Breast epithelium (tissue), 3 donors: ENCODE results near the gene GPR176.

Experiments
- CTCF ChIP-seq, 3 donors: fragments of 450-650 bp; IDR thresholded peaks; one replicate each; pipeline ENCODE4 v1.5.1; 2016 to 2017; ENCODE audit warnings: antibody characterized with exemption in 3 of 3, mild to moderate bottlenecking in 3 of 3, moderate library complexity in 3 of 3
- POLR2A ChIP-seq: fragments of 450-650 bp; IDR thresholded peaks from one replicate; pipeline ENCODE4 v1.6.1; 2016; ENCODE audit warnings: antibody characterized with exemption, mild to moderate bottlenecking, moderate library complexity
- POLR2AphosphoS5 ChIP-seq, 3 donors: sonication (generic); formaldehyde crosslinking; IDR thresholded peaks; one replicate each; pipeline ENCODE4 v1.6.1; 2017; ENCODE audit warnings: antibody characterized with exemption in 3 of 3

GRCh38 chr15:39793923-39794322 is 126.1 kb downstream of the GPR176 start:
- TF ChIP-seq CTCF (IDR thresholded peaks at IDR 0.05) (no peak), POLR2A (no peak), POLR2AphosphoS5 (IDR thresholded peaks at IDR 0.05) (no peak)
